IMR-90 (cell line): Measurements from ENCODE around the gene INPP4A.

ENCODE experiments used
- BHLHE40 ChIP-seq: fragments of 150-350 bp; IDR thresholded peaks from 2 replicates; pipeline ENCODE4 v1.6.1; 2016; ENCODE audit warnings: mild to moderate bottlenecking, low read depth, low read length
- CEBPB ChIP-seq: IDR thresholded peaks from 2 replicates; pipeline ENCODE4 v1.6.1; 2012; ENCODE audit warnings: low read depth, low read length, improper control_type of control experiment
- CHD1 ChIP-seq: IDR thresholded peaks from 2 replicates; pipeline ENCODE4 v1.6.1; 2012; ENCODE audit warnings: low read depth, low read length, improper control_type of control experiment
- CTCF ChIP-seq: conservative IDR thresholded peaks from 2 replicates; pipeline ENCODE4 v1.5.1; 2012; ENCODE audit warnings: mild to moderate bottlenecking, low read depth, low read length, improper control_type of control experiment
- MAFK ChIP-seq: IDR thresholded peaks from 2 replicates; pipeline ENCODE4 v1.6.1; 2012; ENCODE audit warnings: low read depth, low read length, improper control_type of control experiment
- MAZ ChIP-seq: IDR thresholded peaks from 2 replicates; pipeline ENCODE4 v1.6.1; 2012; ENCODE audit warnings: low read depth, mild to moderate bottlenecking, low read length, improper control_type of control experiment, moderate library complexity, borderline replicate concordance
- POLR2A ChIP-seq: IDR thresholded peaks from 2 replicates; pipeline ENCODE4 v1.6.1; 2012; ENCODE audit warnings: mild to moderate bottlenecking, low read depth, low read length
- RAD21 ChIP-seq: IDR thresholded peaks from 2 replicates; pipeline ENCODE4 v1.6.1; 2012; ENCODE audit warnings: low read length, improper control_type of control experiment
- RCOR1 ChIP-seq: IDR thresholded peaks from 2 replicates; pipeline ENCODE4 v1.6.1; 2012; ENCODE audit warnings: mild to moderate bottlenecking, low read length, improper control_type of control experiment; ENCODE audit not compliant: insufficient replicate concordance
- SMC3 ChIP-seq: fragments of 150-350 bp; IDR thresholded peaks from 2 replicates; pipeline ENCODE4 v1.6.1; 2016; ENCODE audit warnings: low read depth, mild to moderate bottlenecking, antibody characterized with exemption, low read length, moderate library complexity
- TF ChIP-seq, protein P1 (sequence below): fragments of 150-350 bp; IDR thresholded peaks from 2 replicates; pipeline ENCODE4 v1.6.1; 2017; ENCODE audit warnings: mild to moderate bottlenecking, antibody characterized with exemption, low read length, low read depth

DNA sequence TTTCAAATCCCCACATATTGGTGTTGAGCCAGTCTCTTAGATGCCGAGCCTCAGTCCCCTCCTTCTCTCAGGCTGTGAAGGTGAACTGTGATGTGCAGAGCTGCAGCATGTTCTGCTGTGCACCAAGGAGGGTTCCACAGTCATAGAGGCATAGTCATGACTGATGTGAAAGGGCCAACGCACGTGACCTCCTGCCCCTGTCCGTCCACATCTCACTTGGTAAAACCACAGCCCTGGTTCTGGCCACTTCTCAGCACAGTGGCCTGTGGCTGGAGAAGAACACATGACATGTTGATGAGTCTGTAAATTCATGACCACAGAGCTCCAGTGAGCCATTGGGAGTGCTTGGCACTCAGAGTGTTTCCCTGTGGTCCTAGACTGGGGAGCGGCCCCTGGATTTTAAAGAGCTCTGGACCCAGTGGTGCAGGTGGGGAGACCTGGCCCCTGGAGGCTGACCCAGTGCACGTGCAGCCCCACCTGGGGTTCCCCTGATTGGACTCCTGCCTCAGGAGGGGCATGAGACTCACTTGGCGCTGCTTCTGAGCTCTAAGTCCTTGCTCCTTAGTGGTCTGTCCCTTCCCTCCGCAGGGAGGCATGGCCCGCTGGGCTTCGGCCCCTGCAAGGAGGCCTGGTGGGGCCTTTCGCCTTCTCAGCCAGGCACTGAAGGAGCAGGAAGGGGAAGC, 25.3 kb downstream of the INPP4A start:
- TF ChIP-seq POLR2A, result no peak
- TF ChIP-seq SMC3, result no peak
- no peak for TF ChIP-seq RCOR1
- no peak for TF ChIP-seq CTCF
- TF ChIP-seq CHD1, result no peak
- TF ChIP-seq BHLHE40, result no peak
- no peak for TF ChIP-seq MAZ
- no peak for TF ChIP-seq CEBPB
- TF ChIP-seq MAFK, result no peak
- TF ChIP-seq, protein P1, sequence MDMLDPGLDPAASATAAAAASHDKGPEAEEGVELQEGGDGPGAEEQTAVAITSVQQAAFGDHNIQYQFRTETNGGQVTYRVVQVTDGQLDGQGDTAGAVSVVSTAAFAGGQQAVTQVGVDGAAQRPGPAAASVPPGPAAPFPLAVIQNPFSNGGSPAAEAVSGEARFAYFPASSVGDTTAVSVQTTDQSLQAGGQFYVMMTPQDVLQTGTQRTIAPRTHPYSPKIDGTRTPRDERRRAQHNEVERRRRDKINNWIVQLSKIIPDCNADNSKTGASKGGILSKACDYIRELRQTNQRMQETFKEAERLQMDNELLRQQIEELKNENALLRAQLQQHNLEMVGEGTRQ, result no peak
- TF ChIP-seq RAD21, result no peak
